GM18861 (cell line): ENCODE measurements around the gene DSTN.

ENCODE experiments used
- ATAC-seq: cut with Tn5 transposase; IDR thresholded peaks from one replicate; pipeline ENCODE4 v1.9.1; 2021; ENCODE audit not compliant: unreplicated experiment

DSTN gene

GRCh38 chr20:17569616-17570346, at the start of gene DSTN:
TSS of gene DSTN (plus strand) at chr20:17570075. CDS start at chr20:17570209, 134 bp downstream.
- peak; percentile 78 for ATAC-seq

GRCh38 chr20:17520583-17520982, 49.3 kb upstream of the DSTN start:
- ATAC-seq: no peak

- ATAC-seq: no peak
Observed at GRCh38 chr20:17522528-17522927, 47.3 kb upstream of the DSTN start.

DNA sequence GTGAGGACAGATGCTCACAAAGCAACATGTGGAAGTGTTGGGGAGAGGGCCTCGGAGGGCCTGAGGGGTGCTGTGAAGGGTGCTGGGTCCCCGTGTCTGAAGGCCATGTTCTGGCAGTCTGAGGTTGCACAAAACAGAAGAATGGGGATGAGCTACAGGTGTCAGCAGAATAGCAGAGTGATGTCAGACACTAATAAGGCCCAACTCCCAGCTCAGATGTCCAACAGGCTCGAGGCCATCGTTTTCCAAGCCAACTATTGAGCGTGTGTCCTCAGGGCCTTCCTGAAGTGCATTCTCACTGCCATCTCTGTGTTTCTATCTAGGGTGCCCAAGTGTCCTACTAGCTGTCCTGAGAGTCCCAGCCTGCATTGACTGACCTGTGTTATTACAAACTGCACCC, 46.5 kb upstream of the DSTN start:
- no peak for ATAC-seq

- ATAC-seq: no peak
Observed at GRCh38 chr20:17524560-17524959, 45.3 kb upstream of the DSTN start.

GRCh38 chr20:17525132-17525531, 44.7 kb upstream of the DSTN start:
- ATAC-seq: no peak

DNA sequence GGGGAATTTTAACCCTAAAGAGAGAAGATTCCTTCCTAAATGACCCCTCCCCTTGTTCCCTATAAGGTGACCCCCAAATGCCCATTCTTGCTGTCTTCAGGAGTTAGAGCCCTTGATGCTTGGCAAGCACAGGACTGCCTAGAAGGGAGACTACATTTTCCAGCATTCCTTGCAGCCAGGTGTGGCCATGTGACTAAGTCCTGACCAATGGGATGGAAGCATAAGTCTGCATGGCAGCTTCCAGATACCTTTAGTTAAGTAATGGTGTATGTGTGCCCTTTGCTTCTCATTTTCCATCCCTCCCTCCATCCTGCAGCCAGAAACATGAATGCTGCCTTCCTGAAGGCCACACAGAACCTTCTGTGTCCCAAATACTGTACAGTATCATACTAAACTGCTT, 44.2 kb upstream of the DSTN start:
- peak; percentile 63 for ATAC-seq

DNA sequence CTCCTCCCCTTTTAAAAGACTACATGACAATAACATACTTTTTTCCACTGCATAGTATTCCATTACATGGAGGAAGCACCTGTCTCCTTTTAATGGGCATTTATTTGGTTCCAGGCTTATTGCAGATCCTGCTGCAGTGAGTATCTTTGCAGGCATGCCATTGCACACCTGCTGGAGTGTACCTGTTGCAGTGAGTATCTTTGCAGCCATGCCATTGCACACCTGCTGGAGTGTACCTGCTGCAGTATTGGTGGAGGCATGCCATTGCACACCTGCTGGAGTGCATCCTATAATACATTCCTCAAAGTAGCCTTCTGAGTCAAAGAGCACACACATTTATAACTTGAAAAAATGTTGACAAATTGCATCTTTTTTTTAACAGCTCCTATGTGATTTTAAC, 40.3 kb upstream of the DSTN start:
- ATAC-seq: no peak

DNA sequence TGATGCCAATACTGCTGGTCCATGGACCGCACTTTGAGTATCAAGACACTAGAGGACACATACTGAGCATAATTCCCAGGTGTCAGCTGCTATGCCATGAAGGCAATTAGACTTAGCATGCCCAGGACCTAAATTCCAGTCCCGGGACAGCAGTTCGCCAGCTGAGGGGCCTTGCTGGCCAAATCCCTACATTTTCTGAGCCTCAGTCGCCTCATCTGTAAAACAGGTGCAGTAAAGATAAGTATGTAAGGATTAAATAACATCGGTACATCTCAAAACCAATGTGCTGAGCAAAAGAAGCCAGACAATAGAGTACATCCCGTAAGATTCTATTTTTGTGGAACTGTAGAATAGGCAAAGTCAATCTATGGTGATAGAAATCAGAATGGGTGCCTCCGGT, 39.7 kb upstream of the DSTN start:
- ATAC-seq: no peak

DNA sequence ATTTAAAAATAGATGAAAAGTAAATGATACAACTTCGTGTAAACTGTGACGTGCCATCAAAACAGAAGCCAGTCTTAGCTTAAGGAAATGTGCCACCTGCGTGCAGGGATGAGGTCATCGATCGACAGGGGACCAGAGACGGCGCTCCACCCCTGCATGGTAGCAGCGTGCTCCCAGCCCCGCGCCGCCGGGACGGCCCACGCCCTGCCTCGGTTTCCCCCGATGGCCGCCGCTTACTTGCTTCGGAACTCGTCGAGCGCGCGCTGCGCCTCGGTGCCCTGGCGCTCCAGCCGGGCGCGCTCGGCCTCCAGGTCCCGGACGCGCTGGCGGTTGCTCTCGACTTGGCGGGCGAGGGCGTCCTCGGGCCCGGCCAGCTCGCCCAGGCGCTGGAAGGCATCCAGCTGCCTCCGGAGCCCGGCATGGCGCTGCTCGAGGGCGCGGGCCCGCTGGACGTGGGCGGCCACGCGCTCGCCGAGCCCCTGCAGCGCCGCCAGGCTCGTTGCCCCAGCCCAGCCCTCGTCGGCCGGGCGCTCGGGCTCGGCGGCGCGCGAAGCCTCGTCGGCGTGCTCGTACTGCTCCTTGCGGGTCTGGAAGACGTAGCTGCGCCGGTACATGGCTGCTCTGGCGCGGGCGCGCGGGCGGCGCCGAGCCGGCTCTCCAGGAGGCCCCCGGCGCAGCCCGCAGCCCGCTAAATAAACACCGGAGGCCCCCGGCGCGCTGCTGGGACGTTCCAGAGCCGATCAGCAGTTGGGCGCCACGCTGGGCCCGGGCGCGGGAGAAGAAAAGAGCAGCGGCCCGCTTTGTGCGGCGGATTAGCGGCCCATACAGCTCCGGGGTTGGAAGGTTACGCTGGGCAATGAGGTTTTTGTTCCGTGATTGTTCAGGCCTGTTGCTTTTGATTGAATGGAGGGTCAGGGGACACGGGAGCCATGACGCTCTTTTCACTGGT, 38.9 kb upstream of the DSTN start, which contains the start of gene BFSP1:
Gene BFSP1, minus strand, starts transcription at position 664 of the 949 bp plus-strand sequence. Its CDS starts 50 bp downstream, at position 614.
- no peak for ATAC-seq

DNA sequence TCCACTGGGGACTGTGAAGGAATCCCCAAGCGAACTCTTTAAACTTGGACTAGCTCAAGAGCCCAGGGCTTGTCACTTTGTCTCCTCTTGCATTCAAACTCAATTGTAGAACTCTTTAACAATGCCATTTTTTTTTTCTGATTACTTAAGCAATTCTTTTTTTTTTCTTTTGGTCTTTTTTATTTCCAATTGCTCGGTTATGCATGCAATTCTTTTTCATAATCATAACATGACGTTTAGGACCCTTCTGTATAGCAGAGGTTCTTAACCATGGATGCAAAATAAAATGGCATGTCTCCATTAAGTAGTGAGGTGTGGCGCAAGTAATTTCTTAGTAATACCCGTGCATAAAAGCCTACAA, 38.2 kb upstream of the DSTN start:
- ATAC-seq: no peak

DNA sequence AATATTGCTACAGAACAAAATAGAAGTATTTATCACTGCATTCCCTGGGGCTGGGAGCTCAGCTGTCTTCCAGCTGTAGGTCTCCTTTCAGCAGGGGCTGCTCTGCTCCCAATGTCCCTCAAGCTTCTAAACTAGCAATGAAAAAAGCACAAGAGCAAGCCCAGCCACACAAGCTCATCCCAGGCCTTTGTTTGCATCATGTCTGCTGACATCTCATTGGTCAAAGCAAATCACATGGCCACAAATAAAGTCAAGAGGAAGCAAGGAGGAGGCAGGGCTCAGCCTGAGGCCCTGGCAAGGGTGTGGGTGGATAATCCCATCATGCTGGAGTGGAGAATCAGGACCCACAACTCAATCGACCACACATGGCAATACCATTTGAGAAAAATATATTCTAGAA, 36.5 kb upstream of the DSTN start:
- no peak for ATAC-seq

DNA sequence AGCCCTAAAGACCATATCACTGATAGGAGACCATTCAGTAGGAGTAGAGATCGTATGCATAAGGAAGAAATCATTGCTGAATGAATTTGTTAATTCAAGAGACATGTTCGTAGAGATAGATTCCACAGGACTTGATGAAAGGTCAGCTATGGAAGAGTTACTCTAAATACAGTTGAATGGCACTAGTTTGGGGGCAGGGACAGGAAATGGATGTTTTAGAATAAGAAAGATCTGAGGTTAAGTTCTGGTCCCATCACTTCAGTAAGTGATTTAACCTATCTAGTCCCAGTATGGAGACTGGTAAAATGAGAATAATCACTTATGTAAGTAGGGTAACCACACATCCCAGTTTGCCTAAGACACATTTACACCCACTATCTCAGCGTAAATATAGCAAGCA, 35.8 kb upstream of the DSTN start:
- no peak for ATAC-seq

DNA sequence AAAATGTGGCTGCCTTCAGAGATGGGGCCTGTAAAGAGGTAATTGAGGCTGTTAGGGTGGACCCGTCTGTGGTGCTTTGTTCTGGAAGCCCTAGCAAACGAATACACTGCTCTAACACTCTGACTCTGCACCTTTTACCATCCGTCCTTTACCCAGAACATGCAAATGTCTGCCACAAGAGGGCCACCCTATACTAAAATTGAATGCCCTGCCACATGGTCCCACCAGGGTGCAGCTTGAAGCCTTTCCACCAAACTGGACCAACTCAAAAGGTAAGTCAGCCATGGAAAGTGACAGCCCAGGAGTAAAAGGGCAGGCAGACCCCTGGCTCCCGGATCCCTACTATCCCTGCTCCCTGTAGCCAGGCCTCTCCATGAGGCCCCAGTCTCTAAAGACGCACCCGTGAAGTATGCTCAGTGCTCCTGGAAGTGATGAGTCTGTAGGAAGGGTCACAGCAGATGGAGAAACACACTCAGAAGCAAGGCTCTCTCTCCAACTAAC, 32.9 kb upstream of the DSTN start:
- ATAC-seq: peak; percentile 85

GRCh38 chr20:17537959-17538358, 31.9 kb upstream of the DSTN start:
- ATAC-seq: no peak

- peak; percentile 80 for ATAC-seq
Observed at GRCh38 chr20:17538517-17539170, 31.2 kb upstream of the DSTN start.

DNA sequence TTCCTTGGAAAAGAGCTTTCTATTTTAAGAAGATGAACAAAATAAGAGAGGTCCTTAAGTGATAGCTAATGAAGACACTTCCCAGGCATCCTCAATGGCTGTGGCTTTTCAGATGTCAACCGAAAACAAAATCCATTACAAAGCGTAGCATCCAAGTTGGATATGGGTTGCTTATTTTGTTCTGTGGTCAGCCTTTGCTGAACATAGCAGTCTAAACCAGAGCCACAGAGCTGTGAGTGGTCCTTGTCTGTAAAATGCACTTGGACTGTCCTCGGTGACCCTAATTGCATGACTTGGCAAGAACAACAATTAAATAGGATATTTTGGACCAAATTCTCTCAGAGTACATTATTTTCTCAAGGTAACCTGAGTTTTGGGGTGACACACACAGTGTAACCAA, 28.3 kb upstream of the DSTN start:
- ATAC-seq: no peak

DNA sequence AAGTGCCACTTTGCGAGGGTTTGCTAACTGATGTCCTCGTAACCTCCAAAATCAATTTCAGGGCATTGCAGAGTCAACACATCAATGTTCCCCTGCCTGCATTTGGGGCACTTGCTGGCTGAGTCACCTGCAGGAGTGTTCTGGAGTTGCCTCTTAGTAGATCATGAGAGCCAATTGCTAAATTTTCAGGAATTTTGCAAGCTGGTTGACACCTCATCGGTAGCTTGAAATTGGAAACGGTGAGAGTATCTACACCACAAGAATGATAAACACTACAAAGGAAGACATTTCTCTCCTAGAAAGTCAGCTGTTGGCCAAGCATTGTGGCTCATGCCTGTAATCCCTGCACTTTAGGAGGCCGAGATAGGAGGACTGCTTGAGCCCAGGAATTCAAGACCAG, 27.9 kb upstream of the DSTN start:
- ATAC-seq: no peak

- no peak for ATAC-seq
Observed at GRCh38 chr20:17542481-17542880, 27.4 kb upstream of the DSTN start.

DNA sequence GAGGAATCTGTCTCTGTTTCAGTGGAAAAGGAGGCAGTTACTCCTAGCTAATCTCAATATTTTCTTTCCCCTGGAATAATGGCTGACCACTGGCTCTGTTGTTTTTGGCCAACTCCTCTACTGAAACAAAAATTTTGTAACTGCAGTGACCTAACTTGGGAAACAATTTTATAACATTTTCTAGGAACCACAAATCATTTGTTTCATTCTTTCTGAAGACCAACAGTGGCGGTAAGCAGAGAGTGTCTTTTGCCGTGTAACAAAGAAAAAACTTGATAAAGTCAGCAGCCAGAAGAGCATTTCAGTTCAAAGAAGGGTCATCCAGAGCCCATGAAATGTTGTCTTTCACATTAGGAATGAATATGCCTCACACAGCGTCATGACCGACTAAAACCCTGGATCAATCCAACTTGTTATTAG, 26.9 kb upstream of the DSTN start:
- no peak for ATAC-seq

DNA sequence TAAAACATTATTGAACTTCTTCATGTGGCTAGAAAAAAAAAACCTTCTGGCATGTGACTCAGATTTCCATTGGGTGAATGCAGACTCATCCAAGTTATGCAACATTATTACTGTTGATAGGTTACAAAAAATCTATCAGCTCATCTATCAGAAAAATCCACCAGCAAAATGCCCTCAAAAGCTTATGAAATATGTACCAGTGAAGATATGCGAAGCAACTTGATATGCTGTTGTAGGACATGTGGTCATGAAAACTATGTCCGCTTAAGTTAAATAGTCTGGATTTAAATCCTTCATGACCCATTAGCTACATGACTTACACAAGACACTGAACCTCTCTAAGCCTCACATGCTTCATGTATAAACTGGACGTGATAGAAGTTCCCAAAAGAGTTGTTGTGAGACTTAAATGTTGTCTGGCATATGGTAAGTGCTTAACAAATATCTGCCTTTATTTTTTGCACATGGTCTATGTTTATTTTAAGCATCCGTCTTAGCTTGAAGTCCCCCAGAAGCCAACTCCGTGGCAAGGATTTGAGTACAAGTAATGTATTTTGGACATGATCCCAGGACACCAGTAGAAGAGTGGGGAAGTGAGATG, 26.2 kb upstream of the DSTN start:
- no peak for ATAC-seq
